ENCODE data around the gene GLUD1. TPM values are rescaled to one million over a fixed set of nuclear protein-coding genes. Genes with fewer than 3 reads are reported as not detected.

Gene GLUD1
- total RNA-seq, 1 experiment from 2014 or later = 275 TPM

GRCh38 chr10:87092861-87093631 lies 1.6 kb downstream of the GLUD1 start:
- ChIA-PET CTCF (interaction anchor here (0.6 to 3.1 kb wide), 4 partner anchors 10 to 153 kb away, joined by 3 to 21 read pairs (median 4); no protein-coding TSS in a partner anchor), POLR2A (interaction anchor here (0.5 to 7.1 kb wide), 27 partner anchors 9 to 572 kb away, joined by 3 to 202 read pairs (median 3); partner anchors contain the start of genes ADIRF, BMPR1A and WAPL)
- Mint-ChIP-seq H3K36me3 (ENCODE audit: insufficient read depth, unreplicated experiment) (peaks cover 48% of the 10 kb centered on the region), H3K4me3 (ENCODE audit: unreplicated experiment) (peak overlapping the region; percentile 74), H3K4me1 (ENCODE audit: insufficient read depth, unreplicated experiment) (peaks cover 27% of the 10 kb centered on the region), H3K27ac (ENCODE audit: low read depth, unreplicated experiment) (peak overlapping the region; percentile 61), H3K27me3 (ENCODE audit: insufficient read depth, unreplicated experiment) (no peaks in the 10 kb centered on the region), H3K9me3 (ENCODE audit: unreplicated experiment) (no peaks in the 10 kb centered on the region)
- intact Hi-C loops (cut with micrococcal nuclease) = loop anchor here (1.0 to 2.0 kb wide), 2 partner anchors 9 to 122 kb away; no protein-coding TSS in a partner anchor
- TF ChIP-seq CTCF (IDR thresholded peaks at IDR 0.05; ENCODE audit: unreplicated experiment) = no peak
- peak; percentile 69 for DNase-seq (ENCODE audit: unreplicated experiment)
- no TSS peak for BruUV-seq (replicated peaks)

- BruUV-seq (replicated peaks) = no TSS peak
- POLR2A ChIA-PET = interaction anchor here (0.6 to 7.1 kb wide), 15 partner anchors 9 to 571 kb away, joined by 3 to 202 read pairs (median 5); partner anchors contain the start of genes ADIRF, BMPR1A and WAPL
Measured at GRCh38 chr10:87092376-87092860, 2.2 kb downstream of the GLUD1 start.

GRCh38 chr10:87090779-87091178 lies 3.9 kb downstream of the GLUD1 start:
- no peak for TF ChIP-seq CTCF (IDR thresholded peaks at IDR 0.05; ENCODE audit: unreplicated experiment)
- ChIA-PET POLR2A (interaction anchor here (1.3 to 7.1 kb wide), 3 partner anchors 7 to 122 kb away, joined by 5 to 202 read pairs (median 98); partner anchors contain the start of gene ADIRF), CTCF (no interaction called here)
- BruUV-seq (replicated peaks) = no TSS peak
- intact Hi-C loops (cut with micrococcal nuclease) = no loop called here
- Mint-ChIP-seq H3K4me3 (ENCODE audit: unreplicated experiment) (peak overlapping the region; percentile 74), H3K4me1 (ENCODE audit: insufficient read depth, unreplicated experiment) (peaks cover 39% of the 10 kb centered on the region), H3K36me3 (ENCODE audit: insufficient read depth, unreplicated experiment) (peaks cover 57% of the 10 kb centered on the region), H3K27me3 (ENCODE audit: insufficient read depth, unreplicated experiment) (no peaks in the 10 kb centered on the region), H3K9me3 (ENCODE audit: unreplicated experiment) (no peaks in the 10 kb centered on the region), H3K27ac (ENCODE audit: low read depth, unreplicated experiment) (peak overlapping the region; percentile 61)
- no peak for DNase-seq (ENCODE audit: unreplicated experiment)

More at GRCh38 chr10:87092376-87092860, 2.2 kb downstream of the GLUD1 start:
- intact Hi-C loops (cut with micrococcal nuclease) = loop anchor here (2.0 kb wide), 1 partner anchor 122 kb away; no protein-coding TSS in a partner anchor
- DNase-seq (ENCODE audit: unreplicated experiment) = peak; percentile 28
- TF ChIP-seq CTCF (IDR thresholded peaks at IDR 0.05; ENCODE audit: unreplicated experiment) = no peak
- peak overlapping the region; percentile 61 for H3K27ac Mint-ChIP-seq (ENCODE audit: low read depth, unreplicated experiment)
- H3K4me3 Mint-ChIP-seq (ENCODE audit: unreplicated experiment) = peak overlapping the region; percentile 74
- CTCF ChIA-PET = interaction anchor here (1.0 to 3.1 kb wide), 2 partner anchors 9 to 23 kb away, joined by 4 to 21 read pairs; no protein-coding TSS in a partner anchor
- H3K9me3 Mint-ChIP-seq (ENCODE audit: unreplicated experiment) = no peaks in the 10 kb centered on the region
- H3K4me1 Mint-ChIP-seq (ENCODE audit: insufficient read depth, unreplicated experiment) = peaks cover 31% of the 10 kb centered on the region
- peaks cover 48% of the 10 kb centered on the region for H3K36me3 Mint-ChIP-seq (ENCODE audit: insufficient read depth, unreplicated experiment)
- H3K27me3 Mint-ChIP-seq (ENCODE audit: insufficient read depth, unreplicated experiment) = no peaks in the 10 kb centered on the region

- peak overlapping the region; percentile 19 for H3K4me3 Mint-ChIP-seq (ENCODE audit: unreplicated experiment)
- H3K27me3 Mint-ChIP-seq (ENCODE audit: insufficient read depth, unreplicated experiment) = no peaks in the 10 kb centered on the region
- CTCF ChIA-PET = no interaction called here
- H3K36me3 Mint-ChIP-seq (ENCODE audit: insufficient read depth, unreplicated experiment) = peaks cover 66% of the 10 kb centered on the region
- POLR2A ChIA-PET = interaction anchor here (0.8 kb wide), 2 partner anchors 45 to 51 kb away, joined by 3 read pairs; no protein-coding TSS in a partner anchor
- H3K4me1 Mint-ChIP-seq (ENCODE audit: insufficient read depth, unreplicated experiment) = peaks cover 45% of the 10 kb centered on the region
- no peak for DNase-seq (ENCODE audit: unreplicated experiment)
- no peak for TF ChIP-seq CTCF (IDR thresholded peaks at IDR 0.05; ENCODE audit: unreplicated experiment)
- intact Hi-C loops (cut with micrococcal nuclease) = no loop called here
- no peak overlapping the region for H3K27ac Mint-ChIP-seq (ENCODE audit: low read depth, unreplicated experiment)
- no peaks in the 10 kb centered on the region for H3K9me3 Mint-ChIP-seq (ENCODE audit: unreplicated experiment)
- BruUV-seq (replicated peaks) = no TSS peak
Measured at GRCh38 chr10:87089746-87090145, 4.9 kb downstream of the GLUD1 start.
